HG03135 (cell line): ENCODE results near the gene METTL9.
"Not testable (repeated sequence)": the region's sequence is repeated elsewhere in the genome, so short reads cannot be mapped to it uniquely, and the experiment has no call there.

Experiments
- ATAC-seq: cut with Tn5 transposase; IDR thresholded peaks from one replicate; pipeline ENCODE4 v1.9.1; 2021; ENCODE audit warnings: mild to moderate bottlenecking, moderate library complexity; ENCODE audit not compliant: unreplicated experiment

Gene METTL9

GRCh38 chr16:21656795-21657768, 57.7 kb downstream of the METTL9 start:
- ATAC-seq = no peak

GRCh38 chr16:21659124-21659523, 59.7 kb downstream of the METTL9 start:
- ATAC-seq = no peak

GRCh38 chr16:21663889-21664647, 64.7 kb downstream of the METTL9 start, which contains the start of gene OTOA:
Gene OTOA (plus strand): TSS chr16:21663968. CDS start chr16:21678515, 14,547 bp downstream.
- ATAC-seq = no peak

- ATAC-seq = no peak
Observed at GRCh38 chr16:21664801-21665492, 65.6 kb downstream of the METTL9 start.

GRCh38 chr16:21666772-21667171, 67.4 kb downstream of the METTL9 start:
- no peak for ATAC-seq

GRCh38 chr16:21667575-21667974, 68.2 kb downstream of the METTL9 start:
- no peak for ATAC-seq

- no peak for ATAC-seq
Observed at GRCh38 chr16:21673469-21673868, 74.1 kb downstream of the METTL9 start.

GRCh38 chr16:21674456-21674855, 75.1 kb downstream of the METTL9 start:
- not testable (repeated sequence) for ATAC-seq

GRCh38 chr16:21680714-21681113, 81.3 kb downstream of the METTL9 start:
- not testable (repeated sequence) for ATAC-seq

GRCh38 chr16:21683184-21683583, 83.8 kb downstream of the METTL9 start:
- no peak for ATAC-seq

GRCh38 chr16:21684199-21684598, 84.8 kb downstream of the METTL9 start:
- ATAC-seq = no peak

GRCh38 chr16:21685034-21685455, 85.7 kb downstream of the METTL9 start:
- ATAC-seq = no peak

- ATAC-seq = no peak
Observed at GRCh38 chr16:21689107-21689506, 89.7 kb downstream of the METTL9 start.

GRCh38 chr16:21690967-21691366, 91.6 kb downstream of the METTL9 start:
- not testable (repeated sequence) for ATAC-seq

GRCh38 chr16:21694609-21695008, 95.2 kb downstream of the METTL9 start:
- ATAC-seq = no peak

GRCh38 chr16:21697032-21697431, 97.7 kb downstream of the METTL9 start:
- no peak for ATAC-seq

- no peak for ATAC-seq
Observed at GRCh38 chr16:21698169-21699032, 99.0 kb downstream of the METTL9 start.

- no peak for ATAC-seq
Observed at GRCh38 chr16:21701271-21701670, 101.9 kb downstream of the METTL9 start.

GRCh38 chr16:21702276-21702675, 102.9 kb downstream of the METTL9 start:
- no peak for ATAC-seq

- ATAC-seq = no peak
Observed at GRCh38 chr16:21703156-21703555, 103.8 kb downstream of the METTL9 start.
